ENCODE results near the gene SPINK5.
"Not testable (repeated sequence)": the region's sequence is repeated elsewhere in the genome, so short reads cannot be mapped to it uniquely, and the experiment has no call there.

Gene SPINK5

GRCh38 chr5:148063861-148064260 is at the start of gene SPINK5:
SPINK5 (plus strand) TSS chr5:148063980; CDS start chr5:148064045, 65 bp downstream.
- DNase-seq, result no peak

- no peak for DNase-seq
Measured at GRCh38 chr5:148014276-148014675, 49.5 kb upstream of the SPINK5 start.

GRCh38 chr5:148020257-148020988 is 43.4 kb upstream of the SPINK5 start:
- DNase-seq, result no peak

- DNase-seq, result no peak
Measured at GRCh38 chr5:148027505-148027904, 36.3 kb upstream of the SPINK5 start.

- no peak for DNase-seq
Measured at GRCh38 chr5:148029131-148029530, 34.6 kb upstream of the SPINK5 start.

GRCh38 chr5:148033134-148033533 is 30.6 kb upstream of the SPINK5 start:
- DNase-seq, result no peak

- no peak for DNase-seq
Measured at GRCh38 chr5:148035676-148036075, 28.1 kb upstream of the SPINK5 start.

GRCh38 chr5:148042881-148043280 is 20.9 kb upstream of the SPINK5 start:
- no peak for DNase-seq

- DNase-seq, result no peak
Measured at GRCh38 chr5:148043705-148044104, 20.1 kb upstream of the SPINK5 start.

- not testable (repeated sequence) for DNase-seq
Measured at GRCh38 chr5:148055160-148055559, 8.6 kb upstream of the SPINK5 start.

- no peak for DNase-seq
Measured at GRCh38 chr5:148060309-148060708, 3.5 kb upstream of the SPINK5 start.

GRCh38 chr5:148060881-148061280 is 2.9 kb upstream of the SPINK5 start:
- DNase-seq, result no peak

GRCh38 chr5:148070621-148071020 is 6.8 kb downstream of the SPINK5 start:
- DNase-seq, result no peak

GRCh38 chr5:148072207-148072606 is 8.4 kb downstream of the SPINK5 start:
- no peak for DNase-seq

- DNase-seq, result no peak
Measured at GRCh38 chr5:148075529-148075928, 11.7 kb downstream of the SPINK5 start.

GRCh38 chr5:148083203-148083602 is 19.4 kb downstream of the SPINK5 start:
- no peak for DNase-seq

- DNase-seq, result no peak
Measured at GRCh38 chr5:148084269-148084668, 20.5 kb downstream of the SPINK5 start.

GRCh38 chr5:148085310-148085709 is 21.5 kb downstream of the SPINK5 start:
- DNase-seq, result no peak

- DNase-seq, result no peak
Measured at GRCh38 chr5:148085977-148086705, 22.4 kb downstream of the SPINK5 start.

- DNase-seq, result no peak
Measured at GRCh38 chr5:148090146-148090772, 26.5 kb downstream of the SPINK5 start.

GRCh38 chr5:148090773-148091250 is 27.0 kb downstream of the SPINK5 start:
- DNase-seq, result no peak

- DNase-seq, result no peak
Measured at GRCh38 chr5:148091991-148092964, 28.5 kb downstream of the SPINK5 start.

GRCh38 chr5:148094336-148094735 is 30.6 kb downstream of the SPINK5 start:
- DNase-seq, result no peak

Data from inflammatory macrophage treated with lipopolysaccharide for 1 hour (primary cell).